ENCODE results near the gene ACP6.

DNA sequence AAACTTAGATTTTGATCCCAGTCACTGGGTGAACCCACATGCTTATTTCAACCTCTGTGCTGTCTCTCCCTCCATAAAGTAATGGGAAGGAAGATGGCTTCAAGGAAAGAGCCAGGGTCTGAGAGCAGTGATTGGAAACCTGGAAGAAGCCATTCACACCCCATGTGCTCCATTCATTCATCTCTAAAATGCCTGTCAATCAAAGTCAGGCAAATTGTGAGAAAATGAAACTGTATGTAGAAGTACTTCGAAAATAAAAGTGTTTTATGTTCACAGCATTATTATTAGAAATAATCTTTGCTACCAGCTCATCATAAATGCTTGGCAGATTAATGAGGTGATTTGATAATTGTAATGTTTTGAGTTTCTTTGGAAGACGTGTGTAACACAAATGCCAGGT is 61.0 kb downstream of the ACP6 start:
- TF ChIP-seq, protein P1, sequence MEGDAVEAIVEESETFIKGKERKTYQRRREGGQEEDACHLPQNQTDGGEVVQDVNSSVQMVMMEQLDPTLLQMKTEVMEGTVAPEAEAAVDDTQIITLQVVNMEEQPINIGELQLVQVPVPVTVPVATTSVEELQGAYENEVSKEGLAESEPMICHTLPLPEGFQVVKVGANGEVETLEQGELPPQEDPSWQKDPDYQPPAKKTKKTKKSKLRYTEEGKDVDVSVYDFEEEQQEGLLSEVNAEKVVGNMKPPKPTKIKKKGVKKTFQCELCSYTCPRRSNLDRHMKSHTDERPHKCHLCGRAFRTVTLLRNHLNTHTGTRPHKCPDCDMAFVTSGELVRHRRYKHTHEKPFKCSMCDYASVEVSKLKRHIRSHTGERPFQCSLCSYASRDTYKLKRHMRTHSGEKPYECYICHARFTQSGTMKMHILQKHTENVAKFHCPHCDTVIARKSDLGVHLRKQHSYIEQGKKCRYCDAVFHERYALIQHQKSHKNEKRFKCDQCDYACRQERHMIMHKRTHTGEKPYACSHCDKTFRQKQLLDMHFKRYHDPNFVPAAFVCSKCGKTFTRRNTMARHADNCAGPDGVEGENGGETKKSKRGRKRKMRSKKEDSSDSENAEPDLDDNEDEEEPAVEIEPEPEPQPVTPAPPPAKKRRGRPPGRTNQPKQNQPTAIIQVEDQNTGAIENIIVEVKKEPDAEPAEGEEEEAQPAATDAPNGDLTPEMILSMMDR (conservative IDR thresholded peaks at IDR 0.05; ENCODE audit: low read depth, low read length) = no peak
- TF ChIP-seq EZH2 (IDR thresholded peaks at IDR 0.05; ENCODE audit: borderline replicate concordance, low read depth, low read length, poor library complexity, severe bottlenecking) = no peak
